Caco-2 (cell line): ENCODE results near the gene MYORG. TPM values are rescaled to one million over a fixed set of nuclear protein-coding genes. Genes with fewer than 3 reads are reported as not detected.

ENCODE experiments used
- BruUV-seq: library from RNA; stranded (reverse); fragments of 400-500 nt; replicated peaks from 2 replicates; lab custom pipeline; 2021; lab: Mats Ljungman, UMichigan
- CTCF ChIA-PET: fragments of 300-600 bp; sonication (Branson Sonifier 250); formaldehyde crosslinking; loops from one replicate; lab custom pipeline; 2022; ENCODE audit warnings: antibody characterized with exemption; lab: Charles Lee
- POLR2A ChIA-PET: fragments of 300-600 bp; sonication (Branson Sonifier 250); formaldehyde crosslinking; loops from one replicate; lab custom pipeline; 2022; ENCODE audit warnings: antibody characterized with exemption; lab: Charles Lee
- DNase-seq, 2 experiments: peaks; one replicate each; pipeline versions ENCODE4 v3.0.0 to v3.0.0-alpha.2; 2020 to 2022
- H3K27me3 ChIP-seq: replicated peaks from 2 replicates; pipeline ENCODE4 v1.6.0; 2011; ENCODE audit warnings: low read length; ENCODE audit not compliant: control insufficient read depth, insufficient read depth
- H3K36me3 ChIP-seq: 2 replicates; pipeline ENCODE4 v1.5.1; 2011; ENCODE audit warnings: low read length; ENCODE audit not compliant: control insufficient read depth, insufficient read depth
- H3K4me1 ChIP-seq: fragments of 250-450 bp; sonication (Bioruptor Pico); 2 replicates; pipeline ENCODE4 v1.5.1; 2020; ENCODE audit warnings: mild to moderate bottlenecking
- H3K4me3 ChIP-seq: 2 replicates; pipeline ENCODE4 v1.5.1; 2011; ENCODE audit warnings: low read depth, mild to moderate bottlenecking, control low read depth, low read length
- H3K9me3 ChIP-seq: fragments of 250-450 bp; sonication (Bioruptor Pico); 2 replicates; pipeline ENCODE4 v1.5.1; 2020; ENCODE audit warnings: mild to moderate bottlenecking, moderate library complexity
- H3K27ac Mint-ChIP-seq: one replicate; pipeline ENCODE4 v1.8.0; 2022; ENCODE audit warnings: mixed read lengths; ENCODE audit not compliant: unreplicated experiment
- H3K27me3 Mint-ChIP-seq: one replicate; pipeline ENCODE4 v1.8.0; 2022; ENCODE audit warnings: mixed read lengths; ENCODE audit not compliant: insufficient read depth, unreplicated experiment
- H3K36me3 Mint-ChIP-seq: one replicate; pipeline ENCODE4 v1.8.0; 2022; ENCODE audit warnings: mild to moderate bottlenecking, mixed read lengths; ENCODE audit not compliant: insufficient read depth, unreplicated experiment
- H3K4me1 Mint-ChIP-seq: one replicate; pipeline ENCODE4 v1.8.0; 2022; ENCODE audit warnings: low read depth, mixed read lengths; ENCODE audit not compliant: unreplicated experiment
- H3K4me3 Mint-ChIP-seq: one replicate; pipeline ENCODE4 v1.8.0; 2022; ENCODE audit warnings: mild to moderate bottlenecking, moderate library complexity, mixed read lengths; ENCODE audit not compliant: unreplicated experiment
- H3K9me3 Mint-ChIP-seq: one replicate; pipeline ENCODE4 v1.8.0; 2022; ENCODE audit warnings: mixed read lengths; ENCODE audit not compliant: unreplicated experiment
- CTCF ChIP-seq, 2 experiments: fragments of 200-600 bp in 1 of 2; IDR thresholded peaks; 1 replicate in 1 of 2; 2 replicates in 1 of 2; pipeline versions ENCODE4 v1.5.1 to v1.8.0; 2011 to 2022; ENCODE audit warnings: antibody characterized with exemption in 1 of 2, control low read depth in 1 of 2, inconsistent platforms in 1 of 2, low read depth in 1 of 2, low read length in 1 of 2, mild to moderate bottlenecking in 1 of 2, moderate library complexity in 1 of 2; ENCODE audit not compliant: insufficient read depth in 1 of 2, severe bottlenecking in 1 of 2, unreplicated experiment in 1 of 2
- intact Hi-C: fragments of 100-400 bp; cut with micrococcal nuclease; formaldehyde crosslinking; loops from one replicate; pipeline ENCODE4 v1.10.0; 2022; ENCODE audit not compliant: unreplicated experiment
- total RNA-seq: library from RNA; stranded (reverse); gene quantifications from 2 replicates; pipeline ENCODE4 v1.2.3, GENCODE V29; 2022

Gene MYORG
- total RNA-seq, 1 experiment from 2014 or later, result 37.3 TPM

GRCh38 chr9:34417734-34418133 lies 41.0 kb upstream of the MYORG start:
- no peak for TF ChIP-seq CTCF (IDR thresholded peaks at IDR 0.05; ENCODE audit: insufficient read depth in 1 of 2, low read depth in 1 of 2, low read length in 1 of 2, severe bottlenecking in 1 of 2, unreplicated experiment in 1 of 2)
- ChIA-PET POLR2A (no interaction called here), CTCF (interaction anchor here (0.6 kb wide), 2 partner anchors 178 to 183 kb away, joined by 3 read pairs; no protein-coding TSS in a partner anchor)
- Mint-ChIP-seq H3K4me1 (no peaks in the 10 kb centered on the region), H3K27me3 (no peaks in the 10 kb centered on the region), H3K4me3 (no peak overlapping the region), H3K9me3 (no peaks in the 10 kb centered on the region), H3K36me3 (no peaks in the 10 kb centered on the region), H3K27ac (no peak overlapping the region)
- Histone ChIP-seq H3K4me1 (no peaks in the 10 kb centered on the region), H3K9me3 (no peaks in the 10 kb centered on the region), H3K4me3 (no peak overlapping the region), H3K36me3 (no peaks in the 10 kb centered on the region), H3K27me3 (no peaks in the 10 kb centered on the region)
- intact Hi-C loops, result no loop called here
- BruUV-seq, result no TSS peak
- no peak for DNase-seq

- H3K27ac Mint-ChIP-seq, result no peak overlapping the region
- no peak overlapping the region for H3K4me3 Mint-ChIP-seq
These were observed 36.6 kb upstream of the MYORG start for GRCh38 chr9:34413231-34413852.

GRCh38 chr9:34412336-34412735 lies 35.6 kb upstream of the MYORG start:
- H3K4me1 ChIP-seq, result no peaks in the 10 kb centered on the region
- TF ChIP-seq CTCF (IDR thresholded peaks at IDR 0.05; ENCODE audit: insufficient read depth in 1 of 2, low read depth in 1 of 2, low read length in 1 of 2, severe bottlenecking in 1 of 2, unreplicated experiment in 1 of 2), result no peak
- no peak overlapping the region for H3K4me3 ChIP-seq
- ChIA-PET POLR2A (no interaction called here), CTCF (no interaction called here)
- no peak overlapping the region for H3K27ac Mint-ChIP-seq
- H3K27me3 ChIP-seq, result no peaks in the 10 kb centered on the region
- no TSS peak for BruUV-seq
- H3K36me3 Mint-ChIP-seq, result peaks cover 5% of the 10 kb centered on the region
- DNase-seq, result no peak
- H3K4me1 Mint-ChIP-seq, result no peaks in the 10 kb centered on the region
- no peaks in the 10 kb centered on the region for H3K36me3 ChIP-seq
- H3K9me3 ChIP-seq, result no peaks in the 10 kb centered on the region
- H3K9me3 Mint-ChIP-seq, result no peaks in the 10 kb centered on the region
- no peak overlapping the region for H3K4me3 Mint-ChIP-seq
- intact Hi-C loops, result no loop called here
- H3K27me3 Mint-ChIP-seq, result no peaks in the 10 kb centered on the region

More at GRCh38 chr9:34413231-34413852, 36.6 kb upstream of the MYORG start:
- no TSS peak for BruUV-seq
- no peaks in the 10 kb centered on the region for H3K4me1 ChIP-seq
- no peak for TF ChIP-seq CTCF (IDR thresholded peaks at IDR 0.05; ENCODE audit: insufficient read depth in 1 of 2, low read depth in 1 of 2, low read length in 1 of 2, severe bottlenecking in 1 of 2, unreplicated experiment in 1 of 2)
- peaks cover 5% of the 10 kb centered on the region for H3K36me3 Mint-ChIP-seq
- H3K27me3 ChIP-seq, result no peaks in the 10 kb centered on the region
- no peak overlapping the region for H3K4me3 ChIP-seq
- no peaks in the 10 kb centered on the region for H3K9me3 ChIP-seq
- peak; percentile 58 to 74 for DNase-seq
- H3K36me3 ChIP-seq, result no peaks in the 10 kb centered on the region
- POLR2A ChIA-PET, result no interaction called here
- no peaks in the 10 kb centered on the region for H3K27me3 Mint-ChIP-seq
- no peaks in the 10 kb centered on the region for H3K4me1 Mint-ChIP-seq
- no peaks in the 10 kb centered on the region for H3K9me3 Mint-ChIP-seq
- CTCF ChIA-PET, result interaction anchor here (0.5 to 1.5 kb wide), 3 partner anchors 9 to 274 kb away, joined by 3 to 7 read pairs (median 4); no protein-coding TSS in a partner anchor
- intact Hi-C loops, result no loop called here
